Stimulated activated CD4-positive, alpha-beta T cell treated with anti-CD3 and anti-CD28 coated beads, Interleukin-4, amount 100 ng/mL, for 4 hours (primary cell): ENCODE data around the gene TIMM44.

Source experiments
- DNase-seq, 2 experiments: peaks; one replicate each; pipeline ENCODE4 v3.0.0-alpha.2; 2020

The TIMM44 gene

DNA sequence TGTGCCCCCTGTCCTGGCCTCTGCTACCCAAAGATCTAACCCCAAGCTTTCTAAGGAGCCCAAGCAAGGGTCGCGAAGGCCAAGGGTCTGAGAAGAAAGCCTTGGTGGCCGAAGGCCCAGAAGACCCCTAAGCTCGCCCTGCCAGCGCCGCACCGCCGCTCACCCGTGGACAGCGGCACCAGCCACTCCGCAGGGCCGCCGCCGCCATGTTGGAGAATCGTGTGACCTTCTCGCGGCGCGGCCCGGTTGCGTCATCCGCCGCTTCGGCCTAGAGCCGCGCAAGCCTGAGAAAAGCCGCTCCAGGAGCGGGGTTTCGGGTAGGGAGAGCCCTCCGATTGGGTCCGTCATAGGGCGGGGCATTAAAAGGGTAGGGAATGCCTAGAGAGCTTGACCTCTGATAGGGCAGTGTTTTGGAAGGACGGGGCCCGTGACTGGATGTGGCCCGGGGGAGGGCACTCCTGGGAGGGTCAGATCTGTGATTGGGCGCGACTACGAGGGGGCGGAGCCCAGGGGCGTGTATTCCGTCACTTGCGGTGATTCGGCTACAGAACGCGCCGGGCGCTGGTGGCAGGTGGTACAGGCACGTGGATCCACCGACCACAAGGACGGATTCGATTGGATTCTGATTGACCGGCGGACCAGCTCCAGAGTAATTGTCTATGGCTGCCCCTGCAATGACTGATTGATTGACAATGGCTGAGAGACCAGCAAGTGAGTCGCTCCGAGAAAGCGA, at the start of gene TIMM44:
Gene TIMM44 (minus strand): TSS at position 223 of the 733 bp plus-strand sequence. CDS start 15 bp downstream, at position 208.
- peak; percentile 96 to 100 for DNase-seq

DNA sequence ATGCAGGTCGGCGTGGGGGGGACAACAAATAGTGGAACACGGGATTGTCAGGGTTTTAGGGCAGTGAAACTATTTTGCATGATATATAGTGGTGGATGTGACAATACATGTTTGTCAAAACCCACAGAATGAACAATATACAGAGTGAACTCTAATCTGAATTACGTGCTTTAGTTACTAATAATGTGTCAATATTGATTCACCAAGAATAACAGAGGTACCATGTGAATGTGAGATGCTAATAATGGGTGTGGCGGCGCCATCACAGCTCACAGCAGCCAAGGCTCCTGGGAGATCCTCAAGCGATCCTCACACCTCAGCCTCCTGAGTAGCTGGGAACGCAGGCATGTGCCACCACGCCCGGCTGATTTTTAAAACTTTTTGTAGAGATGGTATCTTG, 49.1 kb upstream of the TIMM44 start:
- no peak for DNase-seq

- no peak for DNase-seq
These were observed 45.7 kb upstream of the TIMM44 start for GRCh38 chr19:7989071-7989575.

DNA sequence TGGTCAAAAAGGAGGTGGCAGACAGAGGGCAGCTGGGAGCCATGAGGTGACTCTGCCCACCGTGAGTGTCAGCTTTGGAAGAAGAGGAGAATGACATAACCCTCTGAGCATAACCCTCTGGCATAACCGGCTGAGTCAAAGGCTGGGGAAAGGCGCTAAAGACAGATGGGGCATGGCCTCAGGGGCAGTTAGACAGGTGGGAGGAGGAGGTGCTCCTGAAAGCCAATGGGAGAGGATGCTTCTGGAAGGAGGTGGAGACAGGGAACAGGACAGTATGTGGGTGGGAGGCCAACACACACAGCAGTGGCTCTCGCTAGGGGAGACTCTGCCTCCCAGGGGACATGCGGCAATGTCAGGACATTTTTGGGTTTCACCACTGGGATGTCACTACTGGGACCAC, 44.8 kb upstream of the TIMM44 start:
- DNase-seq, result no peak

GRCh38 chr19:7987114-7987768, 43.8 kb upstream of the TIMM44 start:
- DNase-seq, result no peak

- DNase-seq, result no peak
These were observed 43.1 kb upstream of the TIMM44 start for GRCh38 chr19:7986321-7987113.

DNA sequence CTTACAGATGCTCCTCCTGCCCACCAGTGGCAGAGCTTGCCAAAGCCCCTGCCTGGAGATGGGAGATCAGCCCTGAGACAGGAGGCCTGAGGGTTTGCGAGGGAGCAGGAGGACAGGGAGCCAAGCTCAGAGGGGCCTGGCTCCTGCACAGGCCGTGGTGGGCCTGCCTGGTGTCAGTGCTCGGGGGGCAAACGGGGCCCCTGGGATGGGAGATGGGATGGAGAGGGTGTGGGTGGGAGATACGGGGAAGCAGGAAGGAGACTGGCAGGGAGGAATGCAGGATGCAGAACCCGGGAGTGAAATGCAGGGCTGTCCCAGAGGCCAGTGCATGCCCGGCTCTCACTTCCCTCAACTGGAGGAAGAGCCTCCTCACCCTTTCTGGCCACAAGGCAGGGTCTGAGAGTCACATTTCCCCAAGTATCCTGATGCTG, 42.0 kb upstream of the TIMM44 start:
- no peak for DNase-seq

GRCh38 chr19:7983995-7984837, 40.8 kb upstream of the TIMM44 start:
- no peak for DNase-seq

DNA sequence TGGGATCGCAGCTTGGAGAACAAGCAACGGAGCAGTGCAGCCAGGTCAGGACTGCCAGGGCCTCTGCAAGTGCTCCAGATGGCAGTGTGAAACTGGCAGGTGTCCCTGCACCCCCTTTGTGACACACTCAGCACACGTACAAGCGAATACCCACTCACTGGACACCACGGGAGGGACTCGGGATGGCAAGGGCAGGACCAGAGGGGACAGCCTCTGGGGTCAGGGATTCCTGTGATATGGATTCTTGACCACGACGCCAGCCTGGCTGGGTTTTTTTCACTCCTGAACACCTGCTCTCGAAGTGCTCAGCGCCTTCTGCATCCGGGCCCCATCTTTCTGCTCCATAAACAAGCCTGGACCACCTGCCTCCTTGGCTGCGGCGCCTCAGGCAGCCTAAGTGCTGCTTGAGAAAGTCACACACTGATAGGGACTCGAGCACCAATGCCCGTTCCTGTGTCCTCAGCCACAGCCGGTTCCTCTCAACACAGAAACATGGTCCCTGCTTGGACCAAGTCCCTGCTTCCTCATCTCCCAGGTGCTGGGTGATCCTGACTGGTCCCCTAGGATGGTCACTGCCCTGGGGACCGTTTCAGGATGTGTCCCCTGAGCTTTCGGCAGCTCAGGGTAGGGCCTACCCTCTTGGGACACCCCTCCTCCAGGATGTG, 40.0 kb upstream of the TIMM44 start:
- DNase-seq, result no peak

DNA sequence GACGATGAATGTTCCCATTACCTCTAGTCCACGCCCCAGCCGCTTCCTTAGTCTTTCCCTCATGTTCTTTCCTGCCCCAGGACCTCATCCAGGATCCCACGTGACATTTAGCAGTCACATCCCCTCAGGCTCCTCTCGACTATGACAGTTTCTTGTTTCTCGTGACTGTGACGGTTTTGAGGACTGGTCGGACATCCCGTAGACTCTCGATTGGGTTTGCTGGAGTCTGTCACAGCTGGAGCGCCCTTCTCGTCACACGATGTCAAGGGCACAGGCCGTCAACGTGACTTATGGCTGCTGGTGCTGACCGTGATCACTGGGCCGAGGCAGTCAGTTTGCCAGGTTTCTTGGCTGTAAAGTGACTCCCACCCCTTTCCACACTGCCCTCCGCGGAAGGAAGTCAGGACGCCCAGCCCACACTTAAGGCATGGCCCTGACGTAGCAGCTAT, 39.2 kb upstream of the TIMM44 start:
- no peak for DNase-seq

- DNase-seq, result no peak
These were observed 38.6 kb upstream of the TIMM44 start for GRCh38 chr19:7982103-7982502.

DNA sequence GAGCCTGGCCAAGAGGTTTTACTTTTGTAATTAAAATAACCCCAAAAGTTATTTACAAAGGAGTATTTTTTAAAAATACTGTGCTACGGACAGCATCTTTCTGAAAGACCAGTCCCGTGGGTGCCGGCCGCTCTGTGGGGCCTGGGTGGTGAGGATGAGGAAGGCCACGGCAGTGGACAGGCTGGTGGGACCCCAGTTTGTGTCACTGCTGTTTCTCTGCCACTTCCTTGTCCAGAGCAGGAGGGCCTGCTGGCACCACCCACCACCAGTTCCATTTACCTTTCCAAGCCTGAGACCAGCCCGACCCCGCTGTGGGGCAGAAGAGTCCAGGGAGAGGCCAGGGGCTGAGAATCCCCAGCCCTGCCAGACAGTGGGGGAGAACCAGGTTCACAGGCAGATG, 38.2 kb upstream of the TIMM44 start:
- DNase-seq, result no peak

GRCh38 chr19:7981199-7981598, 37.7 kb upstream of the TIMM44 start:
- no peak for DNase-seq

GRCh38 chr19:7980635-7981121, 37.2 kb upstream of the TIMM44 start:
- no peak for DNase-seq

DNA sequence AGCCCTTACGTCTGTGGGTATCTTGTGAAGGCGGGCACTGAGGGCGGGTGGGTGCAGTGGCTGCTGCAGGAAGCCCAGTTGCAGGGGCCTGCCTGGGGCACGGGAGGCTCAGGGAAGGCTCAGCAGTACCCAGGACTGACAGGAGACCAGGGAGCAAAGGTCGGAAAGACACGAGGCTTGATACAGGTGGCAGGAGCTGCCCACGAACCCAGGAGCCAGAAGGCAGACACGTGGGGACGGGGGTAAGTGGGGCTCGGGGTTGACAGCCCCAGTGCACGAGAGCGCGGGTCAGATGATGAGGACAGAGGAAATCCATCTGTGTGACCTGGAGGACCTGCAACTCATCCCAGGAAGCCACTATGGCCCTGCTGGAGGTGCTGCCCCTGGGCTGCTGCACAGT, 36.7 kb upstream of the TIMM44 start:
- DNase-seq, result no peak

DNA sequence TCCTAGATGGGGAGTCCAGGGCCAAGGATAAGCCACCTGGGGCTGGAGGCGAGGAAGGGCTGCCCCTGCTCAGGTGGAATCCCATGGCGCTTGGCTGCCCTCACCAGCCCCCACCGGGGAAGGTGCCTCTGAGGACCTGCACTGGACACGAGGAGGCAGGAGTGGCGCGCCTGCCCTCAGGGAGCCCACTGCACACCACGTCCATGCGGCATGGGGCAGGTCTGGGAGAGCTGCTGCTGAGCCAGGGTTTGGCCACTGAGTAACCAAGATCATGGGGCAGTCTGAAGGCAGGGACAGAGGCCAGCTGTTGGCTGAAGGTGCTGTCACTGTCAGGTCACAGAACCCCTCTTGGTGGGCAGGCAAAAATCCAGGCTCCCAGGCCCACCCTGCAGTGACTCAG, 36.1 kb upstream of the TIMM44 start:
- no peak for DNase-seq

DNA sequence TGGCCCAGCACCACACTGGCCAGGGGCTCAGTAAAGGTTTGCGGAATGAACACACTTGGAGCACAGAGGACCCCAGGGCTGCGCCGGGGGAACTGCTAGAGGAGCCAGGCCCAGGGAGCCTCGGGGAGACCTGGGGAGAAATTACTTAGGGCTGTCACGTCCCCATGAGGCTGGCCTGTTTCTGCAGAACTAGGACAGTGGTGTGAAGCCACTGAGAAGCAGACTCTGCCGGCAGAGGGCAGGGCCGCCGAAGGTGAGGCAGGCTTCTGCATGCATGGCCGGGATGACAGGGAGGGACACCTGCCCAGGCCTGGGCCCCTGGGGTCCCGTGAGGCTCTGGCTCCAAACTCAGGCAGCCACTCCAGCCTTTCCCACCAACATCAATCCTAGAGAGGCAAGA, 35.5 kb upstream of the TIMM44 start:
- DNase-seq, result no peak

- no peak for DNase-seq
These were observed 34.8 kb upstream of the TIMM44 start for GRCh38 chr19:7978179-7978825.

DNA sequence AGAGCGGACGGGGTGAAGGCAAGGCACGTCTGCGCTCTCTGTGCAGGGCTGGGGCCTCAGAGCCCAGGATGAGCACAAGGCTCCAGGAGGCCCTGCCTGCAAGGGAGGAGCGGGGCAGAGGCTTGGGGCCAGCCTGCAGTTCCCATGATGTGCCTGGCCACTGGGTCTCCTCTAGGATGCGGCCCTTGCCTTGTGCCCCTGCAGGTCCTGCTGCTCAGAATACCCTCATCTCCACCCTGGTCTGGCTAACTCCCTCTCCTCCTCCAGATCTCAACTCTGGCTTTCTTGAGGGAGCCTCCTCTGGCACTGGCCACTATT, 34.2 kb upstream of the TIMM44 start:
- no peak for DNase-seq

DNA sequence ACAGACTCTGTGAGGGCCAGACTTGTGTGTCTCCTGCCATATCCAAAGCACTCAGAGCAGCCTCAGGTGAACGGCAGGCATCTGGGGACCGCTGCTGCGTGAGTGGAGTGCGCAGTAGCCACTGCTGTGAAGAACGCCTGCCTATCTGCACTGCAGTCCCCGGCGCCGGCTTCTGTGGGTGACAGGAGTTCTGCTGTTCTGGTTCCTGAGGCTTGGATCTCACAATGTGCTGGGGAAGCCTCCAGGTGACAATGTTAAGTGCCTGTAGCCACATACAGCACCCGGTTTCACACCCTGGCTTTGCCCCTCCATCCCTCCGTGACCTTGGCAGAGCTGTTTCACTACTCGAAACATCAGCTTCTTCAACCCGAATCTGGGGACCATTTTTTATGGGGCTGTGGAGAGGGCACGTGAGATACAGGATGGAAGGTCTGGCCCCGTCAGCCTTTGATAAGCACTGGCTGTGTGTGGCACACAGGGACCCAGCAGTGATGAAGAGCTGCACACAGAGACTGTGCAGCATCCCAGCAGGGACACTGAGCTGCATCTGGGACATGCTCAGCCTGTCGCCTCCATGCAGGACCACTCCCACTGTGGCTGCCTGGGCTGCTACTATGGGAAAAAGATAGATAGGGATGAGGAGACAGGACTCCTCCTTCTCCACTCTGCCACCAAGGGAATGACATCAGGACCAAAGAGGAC, 33.7 kb upstream of the TIMM44 start:
- no peak for DNase-seq

GRCh38 chr19:7976461-7976860, 33.0 kb upstream of the TIMM44 start:
- no peak for DNase-seq
